RWPE1 (cell line): ENCODE data around the gene CCDC38.

Experiments used
- CTCF ChIA-PET: fragments of 350-600 bp; sonication (Branson Sonifier 250); formaldehyde crosslinking; extraction: SDS; loops from one replicate; lab custom pipeline; 2021; lab: Yijun Ruan, JAX
- POLR2A ChIA-PET: fragments of 400-600 bp; formaldehyde crosslinking; extraction: SDS; loops from one replicate; lab custom pipeline; 2020; ENCODE audit warnings: antibody characterized with exemption; ENCODE audit not compliant: low non-redundant PET; lab: Yijun Ruan, JAX
- DNase-seq: peaks from one replicate; pipeline ENCODE4 v3.0.0; 2012; ENCODE audit warnings: low spot score
- H3K27ac ChIP-seq: fragments of 450-650 bp; 2 replicates; pipeline ENCODE4 v1.5.1; 2017
- CTCF ChIP-seq: fragments of 450-650 bp; conservative IDR thresholded peaks from 2 replicates; pipeline ENCODE4 v1.5.1; 2017; ENCODE audit warnings: low read depth, mild to moderate bottlenecking

CCDC38 gene

GRCh38 chr12:95837240-95838038 lies 105.0 kb downstream of the CCDC38 start:
- no peak overlapping the region for H3K27ac ChIP-seq
- CTCF ChIA-PET: interaction anchor here (0.7 kb wide), 1 partner anchor 285 kb away, joined by 4 read pairs; no protein-coding TSS in a partner anchor
- no peak for TF ChIP-seq CTCF
- POLR2A ChIA-PET: no interaction called here
- DNase-seq: no peak

GRCh38 chr12:95836630-95837239 lies 105.7 kb downstream of the CCDC38 start:
- TF ChIP-seq CTCF: no peak
- ChIA-PET CTCF (no interaction called here), POLR2A (no interaction called here)
- no peak for DNase-seq
- H3K27ac ChIP-seq: no peak overlapping the region

- ChIA-PET CTCF (no interaction called here), POLR2A (no interaction called here)
- no peak overlapping the region for H3K27ac ChIP-seq
- no peak for TF ChIP-seq CTCF
- DNase-seq: peak; percentile 64
These were observed 106.2 kb downstream of the CCDC38 start for GRCh38 chr12:95836185-95836609.

GRCh38 chr12:95834572-95834971 lies 107.8 kb downstream of the CCDC38 start:
- no peak overlapping the region for H3K27ac ChIP-seq
- no peak for DNase-seq
- ChIA-PET CTCF (interaction anchor here (0.6 kb wide), 1 partner anchor 214 kb away, joined by 3 read pairs; no protein-coding TSS in a partner anchor), POLR2A (no interaction called here)
- no peak for TF ChIP-seq CTCF

- POLR2A ChIA-PET: no interaction called here
- no peak for TF ChIP-seq CTCF
- CTCF ChIA-PET: interaction anchor here (0.6 kb wide), 1 partner anchor 730 kb away, joined by 3 read pairs; no protein-coding TSS in a partner anchor
- H3K27ac ChIP-seq: no peak overlapping the region
- DNase-seq: no peak
These were observed 111.9 kb downstream of the CCDC38 start for GRCh38 chr12:95830335-95831089.

GRCh38 chr12:95829395-95829794 lies 113.0 kb downstream of the CCDC38 start:
- no peak for DNase-seq
- TF ChIP-seq CTCF: no peak
- ChIA-PET CTCF (no interaction called here), POLR2A (no interaction called here)
- H3K27ac ChIP-seq: no peak overlapping the region
